Suprapubic skin (tissue), 4 donors: Measurements from ENCODE around the gene TXLNG.

Experiments used
- CTCF ChIP-seq, 2 donors: fragments of 200-600 bp in 1 of 2; fragments of 450-650 bp in 1 of 2; sonication (generic) in 1 of 2; IDR thresholded peaks; one replicate each; pipeline ENCODE4 v1.5.1; 2016 to 2019; ENCODE audit warnings: antibody characterized with exemption in 2 of 2, mild to moderate bottlenecking in 1 of 2, moderate library complexity in 1 of 2
- EP300 ChIP-seq: sonication (generic); formaldehyde crosslinking; IDR thresholded peaks from one replicate; pipeline ENCODE4 v1.6.1; 2017; ENCODE audit warnings: antibody characterized with exemption
- POLR2A ChIP-seq, 2 donors: fragments of 450-650 bp; IDR thresholded peaks; one replicate each; pipeline ENCODE4 v1.6.1; 2017; ENCODE audit warnings: antibody characterized with exemption in 2 of 2, mild to moderate bottlenecking in 2 of 2, moderate library complexity in 2 of 2
- POLR2AphosphoS5 ChIP-seq, 3 donors: sonication (generic); formaldehyde crosslinking; IDR thresholded peaks; one replicate each; pipeline ENCODE4 v1.6.1; 2017; ENCODE audit warnings: antibody characterized with exemption in 3 of 3

DNA sequence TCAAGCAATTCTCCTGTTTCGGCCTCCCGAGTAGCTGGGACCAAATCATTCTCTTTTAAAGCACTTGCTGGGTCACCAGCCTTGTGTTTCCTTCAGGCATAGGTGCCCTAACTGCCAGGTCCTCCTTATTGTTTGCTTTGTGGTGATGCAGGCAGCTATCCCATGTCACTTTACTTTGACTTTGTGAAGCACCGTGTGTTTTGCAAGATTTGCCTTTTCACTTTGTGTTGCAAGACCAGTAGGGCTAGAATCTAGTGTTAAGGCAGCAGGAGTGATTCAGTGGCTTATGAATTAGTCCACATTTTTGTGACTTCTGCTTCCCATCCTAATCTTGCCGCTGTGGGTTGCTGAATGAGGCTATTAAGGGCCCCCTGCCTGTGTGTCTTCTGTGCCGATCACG, 46.7 kb upstream of the TXLNG start:
- no peak for TF ChIP-seq EP300
- no peak for TF ChIP-seq POLR2AphosphoS5 (IDR thresholded peaks at IDR 0.05)
- TF ChIP-seq CTCF (IDR thresholded peaks at IDR 0.05): no peak
- TF ChIP-seq POLR2A (IDR thresholded peaks at IDR 0.05): no peak
